Measurements from ENCODE around the gene PTPRE.

GRCh38 chr10:128116851-128117615 lies 210.1 kb downstream of the PTPRE start:
- TF ChIP-seq CTCF (IDR thresholded peaks at IDR 0.05) (no peak), POLR2A (IDR thresholded peaks at IDR 0.05) (no peak)

Measured in lower leg skin (tissue), 3 donors.